Esophagus (tissue), 2 donors: ENCODE data around the gene NCAPD3. TPM values are rescaled to one million over a fixed set of nuclear protein-coding genes. Genes with fewer than 3 reads are reported as not detected.

Experiments used
- H3K27ac ChIP-seq, 2 donors: one replicate each; pipeline ENCODE4 v1.5.1; 2013; ENCODE audit warnings: low read depth in 2 of 2, mild to moderate bottlenecking in 2 of 2, inconsistent platforms in 1 of 2, low read length in 1 of 2, moderate library complexity in 1 of 2
- H3K27me3 ChIP-seq, 2 donors: one replicate each; pipeline ENCODE4 v1.6.1; 2013; ENCODE audit warnings: low read length in 2 of 2, control low read depth in 1 of 2, mild to moderate bottlenecking in 1 of 2; ENCODE audit not compliant: insufficient read depth in 2 of 2, control insufficient read depth in 1 of 2
- H3K36me3 ChIP-seq, 2 donors: one replicate each; pipeline ENCODE4 v1.6.1; 2013; ENCODE audit warnings: low read length in 1 of 2; ENCODE audit not compliant: control insufficient read depth in 2 of 2, insufficient read depth in 2 of 2
- H3K4me1 ChIP-seq, 2 donors: one replicate each; pipeline ENCODE4 v1.6.1; 2013; ENCODE audit warnings: low read length in 1 of 2; ENCODE audit not compliant: control insufficient read depth in 2 of 2, insufficient read depth in 2 of 2
- H3K4me3 ChIP-seq, 2 donors: one replicate each; pipeline ENCODE4 v1.5.1; 2013; ENCODE audit warnings: low read length in 2 of 2, mild to moderate bottlenecking in 2 of 2, low read depth in 1 of 2, moderate library complexity in 1 of 2
- H3K9me3 ChIP-seq, 2 donors: one replicate each; pipeline ENCODE4 v1.6.1; 2013; ENCODE audit warnings: mild to moderate bottlenecking in 2 of 2, low read depth in 1 of 2, low read length in 1 of 2, moderate library complexity in 1 of 2; ENCODE audit not compliant: control insufficient read depth in 2 of 2, insufficient read depth in 1 of 2
- WGBS, 2 donors: extraction: QIAGEN DNeasy Blood & Tissue Kit; methylation state at CpG; one replicate each; pipeline ENCODE4 v1.1.7; 2013; 5-methylcytosine and 5-hydroxymethylcytosine counted together
- polyA plus RNA-seq, 2 donors: library from polyadenylated mRNA; stranded (reverse); fragments of 200-250 nt; gene quantifications; one replicate each; pipeline ENCODE4 v1.2.3, GENCODE V29; 2013
- donor health status: healthy with polysubstance abuse.
- donor health status: Bipolar disorder and iron deficiency.

The NCAPD3 gene
- polyA plus RNA-seq, 2 donors: 4.7 to 8.9 TPM

GRCh38 chr11:134253188-134253993, 29.6 kb upstream of the NCAPD3 start, which contains the start of the genes ACAD8 and THYN1:
TSS of gene ACAD8 (plus strand) at chr11:134253568. CDS start at chr11:134253601, 33 bp downstream.
TSS of gene THYN1 (minus strand) at chr11:134253352. CDS start at chr11:134252882, 470 bp downstream.
- 0 to 1% methylated on average over 46 to 70 of the region's 70 CpGs for WGBS, 2 donors
- H3K27ac ChIP-seq: peak within 1 kb of the TSS; percentile 54 to 62
- peak within 1 kb of the TSS; percentile 81 to 97 for H3K4me3 ChIP-seq
- H3K9me3 ChIP-seq: no peaks in the 10 kb centered on the region
- no peaks in the 10 kb centered on the region for H3K4me1 ChIP-seq
- no peaks in the 10 kb centered on the region for H3K27me3 ChIP-seq
- H3K36me3 ChIP-seq: peaks cover 12 to 14% of the 10 kb centered on the region in 2 donors

- Histone ChIP-seq H3K4me1 (no peaks in the 10 kb centered on the region), H3K27me3 (no peaks in the 10 kb centered on the region), H3K36me3 (peaks cover 12 to 19% of the 10 kb centered on the region in 2 donors), H3K9me3 (no peaks in the 10 kb centered on the region), H3K4me3 (peak overlapping the region; percentile 81 to 97), H3K27ac (peak overlapping the region; percentile 1 to 47)
- 4% methylated on average over 27 of the region's 27 CpGs for WGBS, 2 donors
Measured at GRCh38 chr11:134252346-134253187, 28.8 kb upstream of the NCAPD3 start.

GRCh38 chr11:134250675-134251074, 26.9 kb upstream of the NCAPD3 start:
- H3K9me3 ChIP-seq: no peaks in the 10 kb centered on the region
- H3K4me1 ChIP-seq: no peaks in the 10 kb centered on the region
- H3K36me3 ChIP-seq: peaks cover 12 to 26% of the 10 kb centered on the region in 2 donors
- H3K27ac ChIP-seq: no peak overlapping the region
- H3K4me3 ChIP-seq: no peak overlapping the region
- WGBS, 2 donors: 91 to 93% methylated on average over 2 of the region's 2 CpGs
- no peaks in the 10 kb centered on the region for H3K27me3 ChIP-seq

- WGBS, 2 donors: 90 to 93% methylated on average over 3 of the region's 3 CpGs
- no peaks in the 10 kb centered on the region for H3K4me1 ChIP-seq
- H3K4me3 ChIP-seq: no peak overlapping the region
- no peaks in the 10 kb centered on the region for H3K9me3 ChIP-seq
- no peak overlapping the region for H3K27ac ChIP-seq
- H3K36me3 ChIP-seq: peaks cover 13 to 30% of the 10 kb centered on the region in 2 donors
- no peaks in the 10 kb centered on the region for H3K27me3 ChIP-seq
Measured at GRCh38 chr11:134250246-134250645, 26.5 kb upstream of the NCAPD3 start.

- no peaks in the 10 kb centered on the region for H3K27me3 ChIP-seq
- peaks cover 17 to 38% of the 10 kb centered on the region in 2 donors for H3K36me3 ChIP-seq
- no peaks in the 10 kb centered on the region for H3K4me1 ChIP-seq
- H3K27ac ChIP-seq: no peak overlapping the region
- 62 to 63% methylated on average over 7 of the region's 7 CpGs for WGBS, 2 donors
- H3K9me3 ChIP-seq: no peaks in the 10 kb centered on the region
- no peak overlapping the region for H3K4me3 ChIP-seq
Measured at GRCh38 chr11:134248910-134249480, 25.2 kb upstream of the NCAPD3 start.

GRCh38 chr11:134246678-134247077, 22.9 kb upstream of the NCAPD3 start:
- Histone ChIP-seq H3K4me3 (no peak overlapping the region), H3K9me3 (no peaks in the 10 kb centered on the region), H3K4me1 (no peaks in the 10 kb centered on the region), H3K27me3 (no peaks in the 10 kb centered on the region), H3K36me3 (peaks cover 27 to 43% of the 10 kb centered on the region in 2 donors), H3K27ac (no peak overlapping the region)
- WGBS, 2 donors: 85 to 91% methylated on average over 4 of the region's 4 CpGs

GRCh38 chr11:134246100-134246499, 22.3 kb upstream of the NCAPD3 start:
- 83 to 90% methylated on average over 11 of the region's 11 CpGs for WGBS, 2 donors
- no peaks in the 10 kb centered on the region for H3K27me3 ChIP-seq
- H3K27ac ChIP-seq: no peak overlapping the region
- H3K4me1 ChIP-seq: no peaks in the 10 kb centered on the region
- H3K36me3 ChIP-seq: peaks cover 27 to 49% of the 10 kb centered on the region in 2 donors
- H3K4me3 ChIP-seq: no peak overlapping the region
- no peaks in the 10 kb centered on the region for H3K9me3 ChIP-seq

GRCh38 chr11:134245434-134245833, 21.7 kb upstream of the NCAPD3 start:
- Histone ChIP-seq H3K36me3 (peaks cover 27 to 51% of the 10 kb centered on the region in 2 donors), H3K4me1 (no peaks in the 10 kb centered on the region)
- 91 to 92% methylated on average over 14 of the region's 14 CpGs for WGBS, 2 donors

GRCh38 chr11:134244593-134244992, 20.8 kb upstream of the NCAPD3 start:
- Histone ChIP-seq H3K36me3 (peaks cover 22 to 48% of the 10 kb centered on the region in 2 donors), H3K4me3 (no peak overlapping the region), H3K9me3 (no peaks in the 10 kb centered on the region), H3K27me3 (no peaks in the 10 kb centered on the region), H3K27ac (no peak overlapping the region), H3K4me1 (no peaks in the 10 kb centered on the region)
- 55 to 59% methylated on average over 7 of the region's 7 CpGs for WGBS, 2 donors

More at GRCh38 chr11:134245434-134245833, 21.7 kb upstream of the NCAPD3 start:
- no peaks in the 10 kb centered on the region for H3K27me3 ChIP-seq
- H3K4me3 ChIP-seq: no peak overlapping the region
- no peak overlapping the region for H3K27ac ChIP-seq
- no peaks in the 10 kb centered on the region for H3K9me3 ChIP-seq
